NCI-H2171 (cell line): ENCODE measurements around the gene DPM2.

ENCODE experiments used
- DNase-seq: peaks from one replicate; lab custom pipeline; 2025; lab: John Stamatoyannopoulos, UW

DPM2 gene

DNA sequence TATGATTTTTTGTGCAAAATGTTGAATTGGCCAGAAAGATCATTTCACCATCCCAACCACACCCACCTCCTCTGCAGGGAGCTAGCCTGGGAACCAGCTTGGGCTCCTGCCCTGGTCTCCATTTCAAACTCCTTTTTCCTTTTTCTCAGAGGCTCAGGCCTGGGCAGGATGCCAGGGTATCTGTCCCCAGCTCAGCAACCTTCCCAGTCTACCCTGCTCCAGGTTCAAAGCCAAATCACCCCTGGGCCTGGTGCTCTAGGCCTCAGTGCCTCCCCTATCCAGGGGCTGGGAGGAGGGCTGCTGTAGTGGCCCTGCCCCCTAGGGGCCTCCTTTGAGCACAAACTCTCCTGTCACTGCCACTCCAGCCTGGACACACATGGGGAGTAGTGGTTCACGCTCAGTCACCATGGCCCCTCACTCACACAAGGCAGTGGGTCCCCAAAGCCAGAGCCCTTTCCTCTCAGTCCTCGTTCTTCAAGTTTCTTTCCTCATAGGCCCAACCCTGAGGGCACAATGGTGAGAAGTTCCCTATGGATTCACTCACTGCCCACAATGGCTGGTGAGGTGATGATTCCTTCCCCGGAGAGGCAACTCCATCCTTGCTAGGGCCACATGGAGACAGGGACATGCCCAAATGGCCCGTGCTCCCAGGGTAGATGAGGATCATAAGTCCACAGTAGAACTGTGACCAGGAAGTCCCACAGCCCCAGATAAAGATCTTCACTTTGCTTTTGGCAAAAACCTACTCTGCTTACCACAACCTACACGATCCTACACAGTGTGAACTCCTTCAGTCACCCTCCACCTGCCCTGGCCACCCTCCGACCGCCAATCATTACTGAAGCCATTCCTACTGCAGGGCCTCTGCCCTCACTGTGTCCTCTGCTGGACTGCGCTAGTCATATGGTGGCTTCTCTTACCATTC lies 19.2 kb downstream of the DPM2 start:
- no peak for DNase-seq

DNA sequence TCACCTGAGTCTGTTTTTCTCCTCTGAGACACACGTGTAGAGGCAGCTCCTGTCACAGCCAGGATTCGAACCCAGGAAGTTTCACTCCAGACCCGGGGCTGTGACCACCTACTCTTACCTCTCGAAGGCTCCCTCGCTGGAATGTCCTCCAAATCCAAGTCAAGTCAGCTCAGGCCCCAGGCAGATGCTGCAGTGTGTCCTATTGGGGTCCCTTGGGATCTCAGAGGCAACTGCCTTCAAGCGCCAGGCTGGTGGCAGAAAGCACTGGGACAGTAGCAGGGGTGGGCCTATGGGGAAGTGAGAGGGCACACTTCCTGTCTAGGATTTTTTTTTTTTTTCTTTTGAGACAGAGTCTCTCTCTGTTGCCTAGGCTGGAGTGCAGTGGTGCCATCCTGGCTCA lies 20.1 kb downstream of the DPM2 start:
- DNase-seq, result peak; percentile 79

DNA sequence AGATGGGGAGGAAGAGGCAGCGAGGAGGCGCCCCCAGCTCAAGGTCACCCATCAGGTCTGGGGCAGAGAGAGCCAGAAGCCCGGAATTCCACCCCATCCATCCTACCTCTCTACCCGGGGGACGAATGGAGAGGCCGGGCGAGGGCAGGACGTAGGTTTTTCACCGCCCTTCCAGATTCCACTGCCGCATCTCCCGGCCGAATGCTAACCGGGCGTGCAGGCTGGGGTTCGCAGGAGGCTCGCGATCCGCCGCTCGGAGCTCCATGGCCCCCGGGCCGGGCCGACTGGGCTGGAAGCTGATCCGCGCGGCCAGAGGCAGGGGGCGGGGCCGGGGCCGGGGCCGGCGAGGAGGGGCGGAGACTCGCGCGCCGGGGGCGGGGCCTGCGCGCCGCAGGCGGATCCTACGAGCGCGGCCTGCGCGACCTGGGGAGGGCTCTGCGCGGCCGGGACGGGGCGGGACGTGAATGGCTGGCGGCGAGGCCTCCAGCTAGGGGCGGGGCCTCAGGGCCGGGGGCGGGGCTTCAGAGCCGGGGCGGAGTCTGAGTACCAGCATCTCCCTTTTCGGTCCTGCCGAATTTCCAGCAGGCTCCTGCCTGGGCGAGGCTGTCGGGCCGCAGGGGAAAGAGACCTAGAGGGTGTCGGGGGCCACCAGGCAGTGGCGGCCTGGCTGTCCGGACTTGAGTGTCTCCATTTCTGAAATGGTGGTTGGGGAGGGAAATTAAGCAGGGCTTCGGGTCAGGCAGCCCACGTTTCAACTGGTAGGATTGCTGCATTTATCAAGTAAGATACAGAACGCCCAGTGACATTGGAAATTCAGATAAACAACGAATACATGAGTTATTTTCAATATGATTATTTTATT lies 20.7 kb downstream of the DPM2 start, which contains the start of gene ST6GALNAC4:
ST6GALNAC4 (minus strand) TSS at position 322 of the 862 bp plus-strand sequence. CDS start 622 bp downstream, outside the sequence.
- DNase-seq, result peak; percentile 96

DNA sequence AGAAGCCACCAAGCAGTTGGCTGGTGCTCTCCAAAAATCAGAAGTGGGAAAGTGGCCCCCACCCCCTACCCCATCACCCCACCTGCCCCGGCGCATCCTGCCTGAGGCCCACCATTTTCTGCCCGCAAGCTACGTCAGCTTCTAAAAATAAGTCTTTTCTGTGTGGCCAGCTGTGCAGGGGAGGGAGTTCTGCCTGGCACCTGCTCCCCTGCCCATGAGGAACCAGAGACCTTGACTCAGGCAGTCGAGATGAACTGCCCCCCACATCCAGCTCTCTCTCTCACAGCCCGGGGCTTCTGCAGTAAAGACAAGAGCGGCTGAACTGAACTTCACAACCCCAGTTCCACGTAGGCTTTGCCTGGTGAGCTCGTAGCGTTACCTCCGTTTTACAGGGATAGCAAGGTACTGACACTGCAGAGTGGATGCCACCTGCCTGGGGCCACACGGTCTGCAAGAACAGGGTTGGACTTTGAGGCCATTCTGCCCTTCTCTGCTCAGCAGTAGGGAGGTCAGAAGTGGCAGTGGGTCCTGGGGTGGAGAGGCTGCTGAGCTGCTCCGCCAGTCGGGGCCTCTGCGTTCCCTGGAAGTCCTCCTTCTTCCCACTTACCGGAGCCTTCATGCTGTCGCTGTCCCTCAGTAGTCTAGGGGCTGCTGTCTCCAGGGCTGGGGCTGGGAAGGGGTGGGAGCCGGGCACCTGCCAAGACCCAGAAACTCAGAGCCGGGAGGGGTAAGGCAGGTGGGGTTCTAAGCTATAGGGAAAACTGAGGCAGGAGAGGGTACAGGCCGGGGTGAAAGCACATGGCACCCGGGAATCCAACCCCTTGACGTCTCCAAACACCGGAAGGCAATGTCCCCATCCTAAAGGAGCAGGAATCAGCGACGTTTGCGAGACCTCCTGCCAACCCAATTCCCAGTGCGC lies 21.6 kb downstream of the DPM2 start:
- DNase-seq, result peak; percentile 45

DNA sequence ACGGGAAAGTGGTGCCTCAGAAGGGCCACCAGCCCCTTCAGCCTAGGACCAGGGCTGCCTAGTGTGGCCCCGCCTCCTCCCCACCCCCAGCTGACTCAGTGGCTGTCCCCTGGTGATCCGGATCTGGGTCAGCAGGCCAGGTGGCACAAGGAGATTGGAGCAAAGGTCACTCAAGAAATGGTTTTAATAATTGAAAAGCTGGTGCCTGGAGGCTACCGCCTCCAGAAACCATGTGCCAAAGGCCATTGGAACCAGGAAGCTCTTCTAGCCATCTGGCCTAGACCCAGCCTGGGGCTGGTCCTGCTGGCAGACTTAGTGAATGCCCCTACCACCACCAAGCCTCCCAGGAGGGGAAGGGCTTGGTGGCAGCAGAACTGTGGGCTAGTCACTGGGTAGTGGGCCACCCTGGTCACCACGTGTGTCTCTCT lies 22.3 kb downstream of the DPM2 start:
- DNase-seq, result no peak

DNA sequence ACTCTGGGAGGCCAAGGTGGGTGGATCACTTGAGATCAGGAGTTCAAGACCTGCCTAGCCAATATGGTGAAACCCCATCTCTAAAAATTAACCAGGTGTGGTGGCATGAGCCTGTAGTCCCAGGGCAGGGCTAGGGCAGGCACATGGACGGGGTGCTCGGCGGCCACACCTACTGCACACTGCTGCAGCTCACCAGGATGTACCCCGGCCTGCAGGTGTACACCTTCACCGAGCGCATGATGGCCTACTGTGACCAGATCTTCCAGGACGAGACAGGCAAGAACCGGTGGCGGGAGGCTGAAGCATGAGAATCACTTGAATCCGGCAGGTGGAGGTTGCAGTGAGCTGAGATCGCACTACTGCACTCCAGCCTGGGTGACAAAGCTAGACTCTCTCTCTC lies 24.0 kb downstream of the DPM2 start:
- no peak for DNase-seq

DNA sequence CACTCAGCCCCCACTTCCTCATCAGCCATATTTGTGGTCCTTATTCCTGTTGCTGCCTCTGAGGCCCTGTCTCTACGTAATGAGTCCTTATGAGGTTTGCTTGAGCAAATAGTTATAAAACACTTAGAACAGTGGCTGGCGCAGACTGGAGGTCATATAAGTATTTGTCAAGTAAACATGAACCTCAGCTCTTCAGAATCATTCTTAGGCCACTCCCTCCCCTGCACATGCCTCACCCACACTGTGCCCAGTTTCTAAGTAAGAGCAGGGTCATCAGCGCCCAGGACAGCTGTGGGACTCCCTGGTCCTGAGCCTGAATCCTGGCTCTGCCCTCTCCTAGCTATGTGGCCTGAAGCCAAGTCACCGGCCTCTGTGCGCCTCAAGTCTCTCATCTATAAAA lies 24.8 kb downstream of the DPM2 start:
- no peak for DNase-seq

DNA sequence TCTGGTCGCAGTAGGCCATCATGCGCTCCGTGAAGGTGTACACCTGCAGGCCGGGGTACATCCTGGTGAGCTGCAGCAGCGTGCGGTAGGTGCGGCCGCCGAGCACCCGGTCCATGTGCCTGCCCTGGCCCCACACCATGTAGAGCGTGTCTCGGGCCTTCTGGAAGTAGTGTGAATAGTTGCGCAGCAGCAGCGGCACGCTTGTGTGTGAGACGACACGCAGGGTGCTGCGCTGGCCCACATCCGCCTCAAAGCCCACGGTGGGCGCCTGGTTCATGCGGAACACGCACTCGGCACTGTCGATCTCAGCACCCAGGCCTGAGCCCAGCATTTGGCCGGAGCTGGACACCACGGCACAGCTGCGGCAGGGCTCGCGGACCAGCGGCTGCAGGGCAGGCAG lies 25.4 kb downstream of the DPM2 start:
- DNase-seq, result no peak

DNA sequence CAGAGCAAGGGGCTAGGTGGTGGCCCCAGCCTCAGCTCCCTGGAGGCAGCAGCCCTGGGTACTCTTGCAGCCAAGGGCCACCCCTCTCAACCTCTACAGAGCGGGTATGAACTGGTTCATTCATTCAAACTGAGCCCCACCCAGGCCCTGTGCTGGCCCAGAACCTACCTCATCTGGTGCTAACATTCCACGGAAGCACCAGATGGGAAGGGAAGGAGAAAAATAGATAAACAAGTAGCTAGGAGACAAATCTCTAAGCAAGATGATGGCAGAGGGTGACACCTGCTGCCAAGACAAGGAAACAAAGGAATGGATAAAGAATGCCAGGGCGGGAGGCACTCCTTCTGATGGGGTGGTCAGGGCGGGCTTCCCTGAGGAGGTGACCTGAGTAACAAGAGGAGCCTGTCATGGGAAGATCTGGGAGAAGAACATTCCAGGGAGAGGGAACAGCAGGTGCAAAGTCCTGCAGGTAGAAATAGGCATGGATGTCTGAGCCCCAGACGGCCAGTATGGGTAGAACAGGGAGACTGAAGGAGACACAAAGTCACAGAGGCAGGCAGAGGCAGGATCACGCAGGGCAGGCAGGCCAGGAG lies 26.9 kb downstream of the DPM2 start:
- DNase-seq, result peak; percentile 88

DNA sequence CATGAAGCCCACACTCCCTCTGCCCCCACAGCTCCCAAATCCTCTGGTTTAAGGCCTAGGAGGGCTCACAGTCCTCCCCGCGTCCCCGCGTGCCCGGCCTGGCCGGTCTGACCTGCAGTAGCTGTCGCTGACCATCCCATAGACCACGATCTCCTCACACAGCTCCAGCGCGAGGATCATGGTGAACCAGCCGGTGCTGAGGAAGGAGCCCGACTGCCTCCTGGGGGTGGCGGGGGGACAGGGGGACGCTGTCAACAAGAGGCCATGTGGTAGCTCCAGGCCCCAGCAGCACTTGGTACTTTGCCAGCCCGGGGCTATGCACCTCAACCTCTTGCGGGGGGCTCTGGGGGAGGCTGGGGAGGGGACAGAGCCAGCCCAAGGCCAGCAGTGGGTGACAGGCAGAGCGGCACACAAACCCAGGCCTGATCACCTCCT lies 27.8 kb downstream of the DPM2 start:
- DNase-seq, result no peak

DNA sequence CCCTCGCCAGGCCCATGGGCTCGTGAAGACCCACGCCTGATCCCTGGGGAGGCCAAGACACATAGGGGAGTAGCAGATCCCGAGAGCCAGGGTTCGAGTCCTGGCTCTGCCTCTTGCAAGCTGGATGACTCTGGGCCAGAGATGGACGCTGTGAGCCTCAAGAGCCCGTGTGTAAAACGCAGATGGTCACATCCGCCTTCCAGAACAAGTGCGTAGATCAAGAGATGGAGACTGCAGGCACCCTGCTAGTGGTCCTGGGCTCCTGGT lies 29.1 kb downstream of the DPM2 start:
- no peak for DNase-seq

DNA sequence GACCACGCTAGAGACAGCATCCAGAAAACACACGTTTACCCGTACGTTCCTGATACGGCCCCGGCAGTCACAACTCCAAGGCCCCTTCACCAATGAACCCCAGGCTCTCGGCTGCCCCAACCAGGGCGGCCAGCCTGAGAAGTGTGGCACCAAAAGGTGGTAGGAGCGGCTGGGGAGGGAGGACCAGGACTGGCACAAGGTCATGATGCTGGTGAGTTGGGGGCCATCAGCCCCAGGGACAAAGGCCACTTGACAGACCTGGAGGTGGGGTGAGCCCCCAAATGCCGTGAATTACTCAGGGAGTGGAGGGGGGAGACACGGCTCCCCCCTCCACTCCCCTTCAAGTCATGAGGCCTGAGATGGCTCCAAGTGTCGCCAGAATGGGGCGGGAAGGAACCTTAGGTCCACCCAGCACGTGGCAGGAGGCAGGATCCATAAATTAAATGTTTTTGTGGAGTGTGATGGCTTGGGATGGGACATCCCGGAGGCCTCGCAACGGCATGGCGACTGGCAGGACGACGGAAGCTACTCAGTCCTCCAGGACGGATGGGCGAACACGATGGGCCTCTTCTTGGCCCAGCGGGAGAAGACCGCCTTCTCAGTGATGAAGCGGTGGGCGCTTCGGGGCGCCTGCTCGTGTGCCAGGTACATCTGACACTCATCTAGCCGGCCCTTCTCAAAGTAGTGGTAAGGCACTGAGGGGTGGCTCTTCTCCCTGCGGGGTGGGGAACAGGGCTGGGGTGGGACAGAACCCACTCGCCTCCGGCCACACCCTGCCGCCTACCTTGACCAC lies 29.6 kb downstream of the DPM2 start:
- DNase-seq, result no peak

DNA sequence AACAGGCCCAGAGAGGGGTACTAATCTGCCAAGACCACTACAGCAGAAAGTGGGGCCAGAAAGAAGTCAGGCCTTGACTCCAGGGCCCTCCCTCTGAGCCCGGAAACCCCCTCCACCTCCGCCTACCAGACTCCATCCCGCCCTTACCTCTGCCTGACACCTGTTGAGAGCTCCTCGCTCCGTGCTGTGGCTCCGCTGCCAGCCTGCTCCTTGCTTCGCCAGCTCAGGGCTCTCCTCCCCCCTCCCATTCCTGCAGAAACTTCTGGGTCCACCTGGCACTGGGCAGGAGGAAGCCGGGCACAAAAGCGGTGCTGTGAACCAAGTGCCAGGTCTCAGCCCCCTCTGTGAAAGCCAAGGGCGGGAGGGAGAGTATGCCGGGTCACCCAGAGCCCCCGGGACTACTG lies 31.9 kb downstream of the DPM2 start:
- DNase-seq, result no peak

DNA sequence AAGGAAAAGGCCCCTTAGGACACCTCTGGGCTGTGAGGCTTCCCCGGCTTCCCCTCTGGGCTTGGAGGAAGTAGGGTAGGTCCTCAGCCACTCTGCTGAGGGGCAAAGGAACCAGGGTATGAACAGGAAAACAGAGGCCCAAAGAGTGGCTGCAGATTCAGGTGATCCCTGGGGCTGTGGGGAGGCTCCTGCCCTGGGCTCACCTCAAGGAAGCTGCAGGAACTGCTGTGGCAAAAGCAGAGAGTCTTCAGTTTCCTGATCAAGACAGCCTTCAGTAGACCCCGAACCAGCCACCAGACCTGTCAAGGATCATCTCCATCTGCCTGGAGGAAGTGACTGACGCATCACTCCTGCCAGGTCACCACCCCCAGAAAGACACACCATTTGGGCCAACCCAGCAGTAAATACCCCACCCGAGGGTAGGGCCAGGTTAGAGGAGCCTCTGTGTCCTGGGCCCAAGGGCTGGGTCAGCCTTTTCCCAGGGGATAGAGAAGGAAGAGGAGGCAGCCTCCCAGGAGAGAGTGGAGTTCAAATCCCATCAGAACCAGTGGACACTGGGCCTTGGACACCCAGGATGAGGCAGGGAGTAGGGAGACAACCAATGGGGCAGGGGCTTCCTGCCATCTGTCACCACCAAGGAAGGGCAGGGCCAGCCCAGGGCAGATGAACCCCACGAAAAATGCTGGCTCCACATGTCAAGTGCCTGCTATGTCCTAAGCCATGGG lies 32.5 kb downstream of the DPM2 start:
- no peak for DNase-seq

DNA sequence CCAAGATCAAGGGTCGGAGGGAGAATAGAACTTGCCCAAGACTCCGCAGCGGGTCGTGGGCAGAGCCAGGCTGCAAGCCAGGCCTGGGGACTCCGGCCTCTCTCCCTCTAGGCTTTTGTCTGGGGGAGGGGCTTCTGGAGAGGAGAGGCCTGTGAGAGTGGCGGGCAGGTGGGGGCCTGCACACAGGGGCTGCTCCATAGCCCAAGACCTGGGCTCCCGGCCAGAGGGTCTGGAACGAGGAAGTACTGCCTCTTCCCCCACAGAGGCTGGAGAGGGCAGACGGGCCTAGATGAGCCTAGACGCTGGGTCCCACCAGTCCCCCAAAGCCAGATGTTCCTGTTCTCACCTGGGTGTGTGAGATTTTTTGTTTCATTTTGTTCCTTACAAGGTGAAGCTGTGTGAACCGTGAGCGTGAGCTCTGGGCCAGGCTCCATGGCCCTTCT lies 33.1 kb downstream of the DPM2 start:
- DNase-seq, result no peak

DNA sequence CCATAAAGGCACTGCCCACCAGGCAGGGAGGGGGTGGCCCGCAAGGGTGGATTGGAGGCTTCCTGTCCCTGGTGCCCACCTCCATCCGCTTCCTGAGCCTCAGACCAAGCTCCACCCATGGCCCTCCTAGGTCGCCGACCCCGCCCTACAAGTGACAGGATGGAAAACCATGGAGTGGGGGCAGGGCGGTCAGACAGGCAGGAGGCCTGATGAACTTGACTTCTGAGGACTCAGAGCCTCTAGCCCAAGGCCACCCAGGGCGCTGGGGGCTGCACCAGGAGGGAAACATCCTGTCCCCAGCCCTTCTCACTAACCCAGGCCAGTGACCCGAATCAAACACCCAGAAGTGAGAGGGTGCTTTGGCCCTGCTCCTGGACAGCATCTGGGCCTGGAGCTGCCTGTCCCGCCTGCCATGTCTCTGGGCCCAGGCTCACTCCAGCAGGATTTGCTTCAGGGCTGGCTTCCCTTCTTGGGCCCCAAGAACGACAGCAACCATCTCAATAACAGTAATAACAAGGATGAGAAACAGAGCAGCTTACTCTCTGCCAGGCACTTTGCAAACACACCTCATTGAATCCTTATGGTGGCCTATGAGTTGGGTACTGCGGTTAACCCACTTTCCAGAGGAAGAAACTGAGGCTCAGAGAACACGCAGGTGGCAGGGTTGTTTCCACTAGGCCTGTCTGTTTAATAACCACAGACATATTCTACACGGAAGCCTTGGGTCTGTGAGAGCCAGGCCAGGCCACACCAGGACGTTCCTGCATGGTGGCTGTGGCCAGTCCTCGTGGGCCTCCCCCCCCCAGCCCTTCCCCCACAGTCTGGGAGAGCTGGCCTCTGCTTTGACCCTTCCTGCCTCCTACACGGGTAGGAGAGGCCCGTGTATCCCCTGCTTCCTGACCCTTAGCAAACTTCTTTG lies 33.8 kb downstream of the DPM2 start:
- DNase-seq, result no peak

DNA sequence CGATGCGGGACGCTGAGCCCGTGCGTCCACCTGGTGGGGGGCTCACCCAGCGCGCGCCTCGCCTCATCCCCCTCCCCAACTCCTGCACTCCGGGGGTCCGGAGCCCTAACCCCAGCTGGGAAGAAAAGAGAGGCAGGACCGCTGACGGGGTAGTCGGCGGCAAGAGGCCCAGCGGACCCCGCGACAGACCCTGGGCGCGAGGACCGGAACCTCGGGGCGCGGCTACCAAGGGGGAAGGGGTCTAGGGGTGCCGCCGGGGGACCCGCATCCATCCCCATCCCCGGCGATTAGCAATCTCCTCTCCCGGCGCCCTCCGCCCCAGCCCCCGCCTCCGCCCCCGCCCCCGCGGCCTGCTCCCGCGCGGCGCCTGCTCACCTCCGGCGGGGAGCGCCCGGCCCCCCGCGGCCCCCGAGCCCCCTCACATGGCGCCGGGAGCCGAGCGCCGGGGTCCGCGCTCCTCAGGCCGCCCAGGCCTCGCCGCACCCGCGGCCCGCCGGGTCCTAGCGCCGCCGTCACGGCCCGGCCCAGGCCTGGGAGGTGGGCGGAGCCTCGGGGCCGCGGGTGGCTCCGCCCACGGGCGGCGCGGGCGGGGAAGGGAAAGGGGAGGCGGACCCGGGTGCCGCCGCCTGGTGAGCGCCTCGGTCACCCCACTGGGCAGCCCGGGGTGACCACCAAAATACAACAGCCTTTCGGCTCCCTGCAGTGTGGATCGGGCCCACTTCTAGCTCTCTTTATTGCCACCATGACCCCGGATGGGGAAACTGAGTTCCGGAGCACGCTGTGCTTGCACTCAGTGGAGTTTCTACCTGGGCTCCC lies 38.3 kb downstream of the DPM2 start, which contains the start of gene ST6GALNAC6:
ST6GALNAC6 (minus strand) TSS at position 476 of the 816 bp plus-strand sequence. CDS start 1,622 bp downstream, outside the sequence.
- DNase-seq, result peak; percentile 86
